Epithelial cell of esophagus (primary cell): ENCODE data around the gene GPATCH8.

Experiments
- DNase-seq: peaks from one replicate; pipeline ENCODE4 v3.0.0; 2010; ENCODE audit warnings: low read depth
- H3K4me3 ChIP-seq: 2 replicates; pipeline ENCODE4 v1.5.1; 2011; ENCODE audit warnings: mild to moderate bottlenecking, low read length, control low read depth
- TF ChIP-seq, protein P1 (sequence below): IDR thresholded peaks from 2 replicates; pipeline ENCODE4 v1.5.1; 2011; ENCODE audit warnings: low read depth, mild to moderate bottlenecking, low read length, control low read depth, inconsistent platforms; ENCODE audit not compliant: insufficient read depth; ENCODE audit errors: missing control alignments

GPATCH8 gene

DNA sequence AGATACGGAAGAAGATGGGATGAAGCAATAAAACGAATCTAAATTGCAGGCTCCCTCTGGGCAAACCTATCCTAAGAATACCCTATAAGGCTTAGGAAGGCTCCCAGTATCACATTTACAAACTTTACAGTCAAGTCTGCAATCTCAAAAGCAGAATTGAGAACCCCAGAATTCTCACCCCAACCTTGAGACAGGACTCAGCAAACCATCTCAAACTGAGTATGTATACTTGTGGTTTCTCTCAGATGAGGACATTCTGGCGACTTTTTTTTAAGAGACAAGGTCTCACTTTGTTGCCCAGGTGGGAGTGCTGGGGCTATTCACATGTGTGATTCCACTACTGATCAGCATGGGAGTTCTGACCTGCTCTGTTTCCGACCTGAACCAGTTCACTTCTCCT, 94.4 kb downstream of the GPATCH8 start:
- H3K4me3 ChIP-seq, result no peak overlapping the region
- TF ChIP-seq, protein P1, sequence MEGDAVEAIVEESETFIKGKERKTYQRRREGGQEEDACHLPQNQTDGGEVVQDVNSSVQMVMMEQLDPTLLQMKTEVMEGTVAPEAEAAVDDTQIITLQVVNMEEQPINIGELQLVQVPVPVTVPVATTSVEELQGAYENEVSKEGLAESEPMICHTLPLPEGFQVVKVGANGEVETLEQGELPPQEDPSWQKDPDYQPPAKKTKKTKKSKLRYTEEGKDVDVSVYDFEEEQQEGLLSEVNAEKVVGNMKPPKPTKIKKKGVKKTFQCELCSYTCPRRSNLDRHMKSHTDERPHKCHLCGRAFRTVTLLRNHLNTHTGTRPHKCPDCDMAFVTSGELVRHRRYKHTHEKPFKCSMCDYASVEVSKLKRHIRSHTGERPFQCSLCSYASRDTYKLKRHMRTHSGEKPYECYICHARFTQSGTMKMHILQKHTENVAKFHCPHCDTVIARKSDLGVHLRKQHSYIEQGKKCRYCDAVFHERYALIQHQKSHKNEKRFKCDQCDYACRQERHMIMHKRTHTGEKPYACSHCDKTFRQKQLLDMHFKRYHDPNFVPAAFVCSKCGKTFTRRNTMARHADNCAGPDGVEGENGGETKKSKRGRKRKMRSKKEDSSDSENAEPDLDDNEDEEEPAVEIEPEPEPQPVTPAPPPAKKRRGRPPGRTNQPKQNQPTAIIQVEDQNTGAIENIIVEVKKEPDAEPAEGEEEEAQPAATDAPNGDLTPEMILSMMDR, result no peak
- no peak for DNase-seq

DNA sequence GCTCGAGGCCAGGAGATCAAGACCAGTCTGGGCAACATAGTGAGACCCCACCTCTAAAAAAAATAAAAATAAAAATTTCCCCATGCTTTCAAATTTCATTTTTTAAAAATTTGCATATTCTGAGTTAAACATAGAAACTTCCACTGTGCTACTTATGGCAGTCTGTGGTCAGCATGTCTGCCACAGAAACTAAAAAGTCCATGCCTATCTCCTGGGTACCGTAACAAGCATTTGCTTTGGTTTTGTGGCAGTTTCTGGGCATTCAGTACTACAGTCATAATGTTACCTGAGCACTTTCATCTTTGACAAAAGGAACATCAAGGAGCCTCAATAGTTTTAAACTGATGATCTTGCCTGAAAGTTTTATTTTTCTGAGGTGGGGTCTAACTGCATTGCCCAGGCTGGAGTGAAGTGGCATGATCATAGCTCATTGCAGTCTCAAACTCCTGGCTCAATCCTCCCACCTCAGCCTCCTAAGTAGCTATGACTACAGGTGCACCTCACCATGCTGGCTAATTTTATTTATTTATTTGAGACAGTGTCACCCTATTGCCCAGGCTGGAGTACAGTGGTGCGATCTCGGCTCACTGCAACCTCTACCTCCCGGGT, 100.5 kb downstream of the GPATCH8 start:
- no peak for DNase-seq
- TF ChIP-seq, protein P1, result no peak
- H3K4me3 ChIP-seq, result no peak overlapping the region

DNA sequence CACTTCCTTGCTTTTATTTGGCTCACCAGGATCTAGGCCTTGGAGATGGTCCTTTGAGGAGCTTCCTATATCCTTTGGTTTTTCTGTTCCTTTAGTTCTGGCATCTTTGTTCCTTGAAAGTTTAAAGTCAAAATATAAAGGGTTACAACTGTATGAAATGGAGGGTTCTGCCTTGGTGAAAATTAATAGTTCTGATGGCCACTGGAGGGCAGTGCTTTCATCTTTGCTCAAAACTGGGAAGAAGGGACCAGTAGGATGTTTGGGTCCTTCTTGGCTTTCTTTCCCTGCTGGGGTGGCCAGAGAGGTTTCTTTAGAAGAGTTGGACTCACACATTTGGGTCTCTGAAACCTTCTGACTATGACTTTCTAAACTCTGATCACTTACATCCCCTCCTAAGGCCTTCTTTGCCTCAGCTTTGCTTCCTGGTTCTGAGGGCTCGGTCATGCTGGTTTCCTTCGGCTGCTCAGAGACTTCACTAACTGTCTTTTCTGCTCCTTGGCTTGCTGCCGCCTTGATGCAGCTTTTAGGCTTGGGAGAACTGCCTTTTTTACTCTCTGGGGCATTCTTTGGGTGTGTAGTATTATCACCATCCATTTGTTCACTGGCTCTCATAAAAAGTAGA, 102.9 kb downstream of the GPATCH8 start:
- DNase-seq, result peak; percentile 38
- H3K4me3 ChIP-seq, result no peak overlapping the region
- TF ChIP-seq, protein P1, result peak; percentile 53

DNA sequence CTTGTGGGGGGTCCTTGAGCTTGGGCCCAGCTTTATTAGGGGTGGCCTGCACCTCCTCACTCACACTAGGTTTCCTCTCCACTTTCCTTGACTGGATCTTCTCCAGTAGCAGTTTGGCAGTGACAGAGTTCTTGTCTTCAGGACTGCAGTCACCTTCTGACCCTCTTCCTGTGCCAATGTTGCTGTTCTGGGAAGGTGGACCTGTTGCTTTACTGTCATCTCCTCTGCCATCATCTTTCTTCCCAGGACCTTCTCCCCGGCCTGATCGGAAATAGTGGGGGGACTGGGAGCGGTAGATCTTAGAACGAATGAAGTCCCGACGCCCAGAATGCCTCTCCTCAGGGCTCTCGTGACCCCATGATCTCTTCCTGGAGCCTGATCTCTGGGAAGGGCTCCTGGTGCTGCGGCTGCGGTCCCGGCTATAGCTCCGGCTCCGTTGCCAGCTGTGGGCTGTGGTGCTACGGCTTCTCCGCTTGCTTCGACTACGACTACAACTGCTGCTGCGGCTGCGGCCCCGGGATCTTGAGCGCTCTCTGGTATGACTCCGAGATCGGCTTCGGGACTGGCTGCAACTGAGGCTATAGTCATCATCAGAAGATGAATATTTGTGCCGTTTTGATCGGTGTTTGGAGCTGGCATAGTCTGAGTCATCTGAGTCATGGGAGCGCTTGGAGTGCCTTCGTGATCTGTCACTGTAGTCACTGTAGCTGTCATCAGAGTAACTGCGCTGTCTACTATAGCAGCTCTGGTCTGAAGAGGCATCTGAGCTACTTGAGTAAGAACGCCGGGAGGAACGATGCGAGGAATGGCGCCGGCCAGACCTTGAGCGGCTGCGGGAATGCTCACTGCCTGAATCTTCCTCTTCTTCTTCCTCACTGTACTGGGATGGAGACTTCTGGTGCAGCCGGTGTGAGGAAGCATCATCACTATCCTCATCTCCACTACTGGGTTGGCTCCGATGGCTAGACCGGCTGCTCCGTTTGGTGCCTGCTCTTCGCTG, 104.2 kb downstream of the GPATCH8 start:
- no peak for DNase-seq
- TF ChIP-seq, protein P1, result no peak
- no peak overlapping the region for H3K4me3 ChIP-seq

DNA sequence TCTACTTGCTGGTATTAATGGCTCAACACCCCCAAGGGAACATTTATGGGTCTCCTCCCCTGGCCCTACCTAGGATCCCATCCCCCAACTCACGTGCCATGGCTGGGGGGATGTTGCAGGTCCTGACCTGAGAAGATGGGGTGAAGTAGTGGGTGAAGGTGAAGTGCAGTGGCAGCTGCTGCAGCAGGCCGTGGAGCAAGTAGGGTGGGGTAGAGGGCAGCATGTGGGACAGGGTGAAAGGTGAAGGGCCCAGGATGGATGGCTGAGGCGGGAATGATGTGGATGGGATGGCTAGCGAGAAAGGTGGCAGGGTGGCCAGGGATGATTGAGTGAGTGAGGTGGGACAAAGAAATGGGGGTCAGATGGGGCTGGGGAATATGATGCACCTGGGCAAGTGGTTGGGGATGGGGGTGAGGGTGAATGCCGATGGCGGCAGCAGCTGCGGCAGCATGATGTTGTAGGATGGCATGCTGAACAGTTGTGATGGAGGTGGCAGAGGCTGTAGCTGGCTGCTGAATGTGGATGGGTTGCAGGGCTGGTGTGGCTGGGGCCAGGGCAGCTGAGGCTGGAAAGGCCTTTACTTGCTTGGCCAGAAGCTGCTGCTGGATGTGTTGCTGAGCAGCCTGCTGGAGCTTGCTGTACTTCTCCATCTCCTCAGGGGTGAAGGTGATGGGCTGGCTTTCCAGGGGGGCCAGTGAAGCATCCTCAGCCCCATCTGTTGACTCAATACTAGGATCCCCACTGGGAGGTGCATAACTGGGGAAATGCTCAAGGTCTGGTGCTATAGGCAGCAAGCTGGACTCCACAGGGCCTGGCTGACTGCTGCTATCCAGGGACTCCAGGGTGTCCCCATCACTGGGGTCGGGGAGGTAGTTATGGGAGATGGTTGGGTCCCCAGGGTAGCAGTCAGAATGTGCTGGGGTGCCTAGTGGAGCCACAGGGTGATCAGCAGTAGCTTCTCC, 105.4 kb downstream of the GPATCH8 start:
- no peak for DNase-seq
- TF ChIP-seq, protein P1, result no peak
- H3K4me3 ChIP-seq, result no peak overlapping the region

DNA sequence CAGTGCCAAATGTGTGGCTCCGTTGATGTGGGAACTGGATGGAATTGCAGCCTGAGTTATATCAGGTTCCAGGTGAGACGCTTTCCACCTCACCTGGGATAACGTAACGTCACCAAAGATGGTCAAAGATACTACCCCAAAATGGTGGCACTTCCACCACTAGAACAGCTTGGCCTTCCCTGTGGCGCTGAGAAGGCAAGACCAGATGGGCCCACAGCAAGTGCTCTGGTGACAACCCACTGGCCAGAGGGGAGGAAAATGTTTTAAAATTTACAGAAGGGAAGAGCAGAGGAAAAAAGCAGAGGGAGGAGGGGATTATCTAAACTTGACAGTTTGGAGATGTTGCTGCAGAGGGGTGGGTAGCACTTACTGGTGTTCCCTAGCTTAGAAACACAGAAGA, 106.3 kb downstream of the GPATCH8 start:
- no peak overlapping the region for H3K4me3 ChIP-seq
- TF ChIP-seq, protein P1, result no peak
- DNase-seq, result no peak
